HG03039 (cell line): ENCODE data around the gene UBE2L3.
"Not testable (repeated sequence)": the region's sequence is repeated elsewhere in the genome, so short reads cannot be mapped to it uniquely, and the experiment has no call there.

ENCODE experiments used
- ATAC-seq: cut with Tn5 transposase; IDR thresholded peaks from one replicate; pipeline ENCODE4 v1.9.1; 2021; ENCODE audit warnings: mild to moderate bottlenecking, moderate library complexity; ENCODE audit not compliant: unreplicated experiment

UBE2L3 gene

GRCh38 chr22:21642584-21643448 is 75.3 kb downstream of the UBE2L3 start:
- no peak for ATAC-seq

- ATAC-seq, result no peak
These were observed 76.2 kb downstream of the UBE2L3 start for GRCh38 chr22:21643533-21644357.

GRCh38 chr22:21645513-21645912 is 78.0 kb downstream of the UBE2L3 start:
- ATAC-seq, result not testable (repeated sequence)

- ATAC-seq, result no peak
These were observed 79.4 kb downstream of the UBE2L3 start for GRCh38 chr22:21646608-21647590.

- ATAC-seq, result no peak
These were observed 82.8 kb downstream of the UBE2L3 start for GRCh38 chr22:21650280-21650679.

GRCh38 chr22:21650823-21651520 is 83.5 kb downstream of the UBE2L3 start:
- no peak for ATAC-seq

GRCh38 chr22:21651521-21652009 is 84.1 kb downstream of the UBE2L3 start:
- peak; percentile 16 for ATAC-seq

GRCh38 chr22:21652010-21652546 is 84.6 kb downstream of the UBE2L3 start:
- ATAC-seq, result peak; percentile 79

GRCh38 chr22:21652547-21653545 is 85.3 kb downstream of the UBE2L3 start:
- no peak for ATAC-seq

- no peak for ATAC-seq
These were observed 89.5 kb downstream of the UBE2L3 start for GRCh38 chr22:21657020-21657359.

GRCh38 chr22:21657360-21658032 is 90.0 kb downstream of the UBE2L3 start:
- peak; percentile 66 for ATAC-seq

- ATAC-seq, result no peak
These were observed 92.5 kb downstream of the UBE2L3 start for GRCh38 chr22:21659864-21660525.

- ATAC-seq, result no peak
These were observed 93.4 kb downstream of the UBE2L3 start for GRCh38 chr22:21660904-21661303.

GRCh38 chr22:21661991-21662390 is 94.5 kb downstream of the UBE2L3 start:
- ATAC-seq, result no peak

- ATAC-seq, result no peak
These were observed 96.2 kb downstream of the UBE2L3 start for GRCh38 chr22:21663738-21664137.

- no peak for ATAC-seq
These were observed 97.7 kb downstream of the UBE2L3 start for GRCh38 chr22:21665047-21665851.

- ATAC-seq, result no peak
These were observed 99.3 kb downstream of the UBE2L3 start for GRCh38 chr22:21666786-21667185.
